ENCODE data around the gene RBM47. TPM values are rescaled to one million over a fixed set of nuclear protein-coding genes. Genes with fewer than 3 reads are reported as not detected.
"Not testable (repeated sequence)": the region's sequence is repeated elsewhere in the genome, so short reads cannot be mapped to it uniquely, and the experiment has no call there.

Gene RBM47
- total and polyA plus RNA-seq, 2 donors (not counting 1 experiment from before 2014, with no cell fraction given), result 0.14 to 1.8 TPM

DNA sequence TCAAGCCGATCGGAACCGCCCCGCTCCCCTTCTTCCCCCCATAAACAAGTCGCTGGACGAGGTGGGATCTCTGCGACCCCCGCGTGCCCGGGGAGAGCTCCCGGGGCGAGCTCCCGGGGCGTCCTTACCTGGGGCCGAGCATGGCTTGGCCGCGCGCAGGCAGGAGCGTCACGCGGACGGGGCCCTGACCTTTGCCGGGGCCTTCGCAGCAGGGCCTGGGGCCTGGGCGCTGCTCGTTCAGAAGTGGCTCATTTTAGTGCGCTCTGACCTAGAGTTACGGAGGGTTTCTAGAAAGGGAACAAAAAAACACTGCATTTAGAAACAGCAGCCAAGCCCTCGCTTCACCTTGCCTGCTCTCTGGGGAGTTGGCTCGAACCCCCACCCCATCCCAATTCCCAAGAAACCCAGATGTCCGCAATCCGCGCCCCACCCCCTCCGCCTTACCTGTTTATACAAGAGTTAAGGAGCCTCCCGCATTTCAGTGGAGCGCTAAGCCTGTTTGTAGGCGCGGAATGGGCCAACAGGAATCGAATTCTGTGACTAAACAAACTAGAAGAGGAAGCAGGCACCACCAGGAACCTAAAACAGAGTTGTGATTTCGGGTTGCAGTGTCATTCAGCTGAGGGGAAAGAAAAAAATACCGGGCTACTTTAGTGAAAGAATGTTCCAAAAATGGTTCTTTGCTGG lies 814 bp upstream of the RBM47 start:
- Histone ChIP-seq H3K79me2 (ENCODE audit: control insufficient read depth, insufficient read depth, low read length) (no peaks in the 10 kb centered on the region), H3K9ac (ENCODE audit: insufficient read depth, low read length) (no peak overlapping the region), H3K27me3 (ENCODE audit: control insufficient read depth, insufficient read depth, low read length) (no peaks in the 10 kb centered on the region), H4K20me1 (ENCODE audit: control insufficient read depth, extremely low read depth, insufficient read depth, low read length) (no peaks in the 10 kb centered on the region), H3K27ac (ENCODE audit: insufficient read depth, low read length) (no peak overlapping the region), H3K9me3 (ENCODE audit: control insufficient read depth, insufficient read depth, low read depth, low read length) (no peaks in the 10 kb centered on the region), H3K4me1 (ENCODE audit: control insufficient read depth, extremely low read depth, insufficient read depth, low read length) (no peaks in the 10 kb centered on the region), H3K4me2 (ENCODE audit: extremely low read depth, insufficient read depth, low read length) (no peak overlapping the region), H3K36me3 (ENCODE audit: control insufficient read depth, insufficient read depth, low read length) (no peaks in the 10 kb centered on the region), H2AFZ (ENCODE audit: low read length) (no peak overlapping the region), H3K4me3 (replicated peaks in 1 of 4; ENCODE audit: control extremely low read depth in 1 of 4, insufficient read depth in 1 of 4, low read depth in 3 of 4, low read length in 4 of 4) (no peak overlapping the region)
- DNase-seq (ENCODE audit: low read depth in 2 of 2), result no peak
- no peak for TF ChIP-seq EZH2 (IDR thresholded peaks at IDR 0.05; ENCODE audit: low read length, missing control alignments)

DNA sequence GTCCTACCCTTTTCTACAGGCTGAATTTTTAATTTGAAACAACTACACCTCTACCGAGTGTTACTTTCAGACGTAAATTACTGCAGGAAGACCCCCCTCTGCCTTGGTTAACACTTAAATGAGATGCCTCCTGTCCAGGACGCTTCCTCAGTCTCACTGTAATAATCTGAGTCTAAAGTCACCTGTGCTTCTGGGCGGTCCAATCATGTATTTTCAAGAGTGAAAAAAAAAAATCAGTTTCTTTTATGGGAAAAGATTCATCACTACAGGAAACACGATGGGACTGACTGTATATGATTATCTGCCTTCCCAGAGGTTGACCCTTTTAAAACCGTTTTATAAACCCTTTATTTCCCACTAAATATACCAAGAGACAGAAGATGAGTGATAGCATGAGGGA lies 776 bp downstream of the RBM47 start:
- no peak for DNase-seq (ENCODE audit: low read depth in 2 of 2)
- no peaks in the 10 kb centered on the region for H3K27me3 ChIP-seq (ENCODE audit: control insufficient read depth, insufficient read depth, low read length)
- no peak overlapping the region for H2AFZ ChIP-seq (ENCODE audit: low read length)
- TF ChIP-seq CTCF (conservative IDR thresholded peaks at IDR 0.05 in 1 of 2, IDR thresholded peaks at IDR 0.05 in 1 of 2; ENCODE audit: low read depth in 1 of 2, low read length in 2 of 2) (no peak), EZH2 (IDR thresholded peaks at IDR 0.05; ENCODE audit: low read length, missing control alignments) (no peak)
- no peak overlapping the region for H3K9ac ChIP-seq (ENCODE audit: insufficient read depth, low read length)
- no peaks in the 10 kb centered on the region for H3K9me3 ChIP-seq (ENCODE audit: control insufficient read depth, insufficient read depth, low read depth, low read length)
- peak overlapping the region; percentile 98 for H3K4me2 ChIP-seq (ENCODE audit: extremely low read depth, insufficient read depth, low read length)
- no peak overlapping the region for H3K27ac ChIP-seq (ENCODE audit: insufficient read depth, low read length)
- peak overlapping the region; percentile 64 to 83 (median 66) for H3K4me3 ChIP-seq (replicated peaks in 1 of 4; ENCODE audit: control extremely low read depth in 1 of 4, insufficient read depth in 1 of 4, low read depth in 3 of 4, low read length in 4 of 4)
- no peaks in the 10 kb centered on the region for H3K36me3 ChIP-seq (ENCODE audit: control insufficient read depth, insufficient read depth, low read length)
- H3K4me1 ChIP-seq (ENCODE audit: control insufficient read depth, extremely low read depth, insufficient read depth, low read length), result no peaks in the 10 kb centered on the region
- H4K20me1 ChIP-seq (ENCODE audit: control insufficient read depth, extremely low read depth, insufficient read depth, low read length), result no peaks in the 10 kb centered on the region
- no peaks in the 10 kb centered on the region for H3K79me2 ChIP-seq (ENCODE audit: control insufficient read depth, insufficient read depth, low read length)

DNA sequence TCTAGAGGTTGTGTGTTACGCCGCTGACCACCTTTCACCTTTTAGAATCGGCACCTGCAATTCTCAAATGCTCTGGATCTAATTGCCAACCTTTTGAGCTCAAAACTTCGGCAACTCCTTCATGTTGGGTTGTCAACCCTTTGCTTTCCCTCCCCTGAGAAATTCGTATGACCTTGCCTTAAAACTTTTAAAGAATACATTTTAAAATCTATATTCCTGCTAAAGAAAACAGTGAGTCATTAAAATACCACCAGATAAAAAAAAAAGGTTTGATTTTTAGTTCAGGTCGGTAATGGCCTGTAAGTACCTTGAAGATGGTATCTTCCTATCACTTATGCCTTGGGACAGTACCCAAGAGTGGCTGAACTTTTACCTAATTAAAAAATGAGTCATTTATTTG lies 1.3 kb downstream of the RBM47 start:
- H3K4me2 ChIP-seq (ENCODE audit: extremely low read depth, insufficient read depth, low read length); H3K4me3 ChIP-seq (replicated peaks in 1 of 4; ENCODE audit: control extremely low read depth in 1 of 4, insufficient read depth in 1 of 4, low read depth in 3 of 4, low read length in 4 of 4): not testable (repeated sequence)

DNA sequence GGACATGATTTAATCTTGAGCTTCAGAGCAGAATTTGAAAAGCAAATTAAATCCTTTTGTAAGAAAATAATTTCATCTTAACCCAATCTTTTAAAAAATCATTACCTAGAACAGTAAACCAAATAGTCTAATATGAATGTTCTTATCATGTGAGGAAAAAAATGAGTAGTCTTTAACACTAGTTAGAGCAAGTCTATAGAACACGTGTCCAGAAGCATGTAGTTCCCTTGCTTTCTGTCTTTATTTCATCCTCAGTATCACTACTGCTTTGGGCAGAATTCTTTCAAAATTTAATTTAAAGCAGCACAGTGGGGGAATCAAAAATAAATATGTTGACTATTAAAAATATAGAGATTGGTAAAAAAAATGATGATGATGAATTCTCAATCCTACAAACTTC lies 2.1 kb downstream of the RBM47 start:
- TF ChIP-seq CTCF (conservative IDR thresholded peaks at IDR 0.05 in 1 of 2, IDR thresholded peaks at IDR 0.05 in 1 of 2; ENCODE audit: low read depth in 1 of 2, low read length in 2 of 2) (no peak), EZH2 (IDR thresholded peaks at IDR 0.05; ENCODE audit: low read length, missing control alignments) (no peak)
- H2AFZ ChIP-seq (ENCODE audit: low read length), result no peak overlapping the region

More for the DNA sequence above, 1.3 kb downstream of the RBM47 start:
- not testable (repeated sequence) for H2AFZ ChIP-seq (ENCODE audit: low read length); DNase-seq (ENCODE audit: low read depth in 2 of 2); H3K9me3 ChIP-seq (ENCODE audit: control insufficient read depth, insufficient read depth, low read depth, low read length); H3K4me1 ChIP-seq (ENCODE audit: control insufficient read depth, extremely low read depth, insufficient read depth, low read length); H3K27me3 ChIP-seq (ENCODE audit: control insufficient read depth, insufficient read depth, low read length); H3K79me2 ChIP-seq (ENCODE audit: control insufficient read depth, insufficient read depth, low read length); H4K20me1 ChIP-seq (ENCODE audit: control insufficient read depth, extremely low read depth, insufficient read depth, low read length); H3K9ac ChIP-seq (ENCODE audit: insufficient read depth, low read length); H3K36me3 ChIP-seq (ENCODE audit: control insufficient read depth, insufficient read depth, low read length); H3K27ac ChIP-seq (ENCODE audit: insufficient read depth, low read length)

More for the DNA sequence above, 2.1 kb downstream of the RBM47 start:
- H3K4me2 ChIP-seq (ENCODE audit: extremely low read depth, insufficient read depth, low read length), result no peak overlapping the region
- no peaks in the 10 kb centered on the region for H3K4me1 ChIP-seq (ENCODE audit: control insufficient read depth, extremely low read depth, insufficient read depth, low read length)
- no peaks in the 10 kb centered on the region for H3K27me3 ChIP-seq (ENCODE audit: control insufficient read depth, insufficient read depth, low read length)
- H3K36me3 ChIP-seq (ENCODE audit: control insufficient read depth, insufficient read depth, low read length), result no peaks in the 10 kb centered on the region
- H3K4me3 ChIP-seq (replicated peaks in 1 of 4; ENCODE audit: control extremely low read depth in 1 of 4, insufficient read depth in 1 of 4, low read depth in 3 of 4, low read length in 4 of 4), result no peak overlapping the region
- no peaks in the 10 kb centered on the region for H4K20me1 ChIP-seq (ENCODE audit: control insufficient read depth, extremely low read depth, insufficient read depth, low read length)
- no peak for DNase-seq (ENCODE audit: low read depth in 2 of 2)
- H3K9me3 ChIP-seq (ENCODE audit: control insufficient read depth, insufficient read depth, low read depth, low read length), result no peaks in the 10 kb centered on the region
- H3K27ac ChIP-seq (ENCODE audit: insufficient read depth, low read length), result no peak overlapping the region
- H3K9ac ChIP-seq (ENCODE audit: insufficient read depth, low read length), result no peak overlapping the region
- H3K79me2 ChIP-seq (ENCODE audit: control insufficient read depth, insufficient read depth, low read length), result no peaks in the 10 kb centered on the region
